Adrenal gland (tissue), 5 donors: ENCODE measurements around the gene MTA3.

Experiments used
- CTCF ChIP-seq, 6 experiments: fragments of 450-650 bp in 4 of 6; fragments of 200-600 bp in 2 of 6; sonication (generic) in 1 of 6; IDR thresholded peaks; 1 replicate in 5 of 6; 2 replicates in 1 of 6; pipeline versions ENCODE4 v1.5.1 to v1.8.0; 2016 to 2021; ENCODE audit warnings: antibody characterized with exemption in 6 of 6, mild to moderate bottlenecking in 2 of 6, moderate library complexity in 1 of 6
- POLR2A ChIP-seq, 2 donors: fragments of 450-650 bp; IDR thresholded peaks; one replicate each; pipeline ENCODE4 v1.6.1; 2017; ENCODE audit warnings: antibody characterized with exemption in 2 of 2, mild to moderate bottlenecking in 2 of 2, moderate library complexity in 1 of 2
- donor health status: DM: no; HTN: no; CAD: no.

- TF ChIP-seq POLR2A (IDR thresholded peaks at IDR 0.05) (no peak), CTCF (IDR thresholded peaks at IDR 0.05) (no peak)
Measured at GRCh38 chr2:42573256-42573655, 4.8 kb downstream of the MTA3 start.
